SKM-1 (cell line): ENCODE data around the gene RAPGEF4.
A peak's percentile ranks its signal among the peaks of the same experiment; 100 is the strongest.
"Not testable (repeated sequence)": the region's sequence is repeated elsewhere in the genome, so short reads cannot be mapped to it uniquely, and the experiment has no call there.

Source experiments
- DNase-seq: peaks from one replicate; lab custom pipeline; 2025; ENCODE audit not compliant: unreplicated experiment; lab: John Stamatoyannopoulos, UW

The RAPGEF4 gene

GRCh38 chr2:173027181-173028128 lies 291.8 kb downstream of the RAPGEF4 start:
- peak; percentile 30 for DNase-seq

DNA sequence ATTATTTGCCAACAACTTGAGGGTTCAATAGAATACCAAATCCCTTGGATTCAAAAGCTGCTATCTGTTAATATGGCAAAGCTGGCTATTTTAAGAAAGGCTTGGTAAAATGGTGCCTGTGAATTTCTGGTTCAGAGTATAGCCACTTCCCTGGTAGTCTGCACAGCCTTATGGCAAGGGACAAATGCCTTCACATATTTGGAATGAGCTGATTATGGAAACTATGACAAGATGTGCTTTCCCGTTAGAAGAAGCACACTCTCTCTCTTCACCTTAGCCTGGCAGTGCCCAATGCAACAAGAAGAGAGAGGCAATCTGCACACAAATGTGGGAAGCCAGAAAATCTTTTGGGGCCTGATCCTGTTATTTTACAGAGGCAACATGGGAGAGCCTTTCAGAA lies 292.5 kb downstream of the RAPGEF4 start:
- no peak for DNase-seq

GRCh38 chr2:173028671-173029070 lies 293.0 kb downstream of the RAPGEF4 start:
- no peak for DNase-seq

- DNase-seq = no peak
Measured at GRCh38 chr2:173030561-173031490, 295.2 kb downstream of the RAPGEF4 start.

DNA sequence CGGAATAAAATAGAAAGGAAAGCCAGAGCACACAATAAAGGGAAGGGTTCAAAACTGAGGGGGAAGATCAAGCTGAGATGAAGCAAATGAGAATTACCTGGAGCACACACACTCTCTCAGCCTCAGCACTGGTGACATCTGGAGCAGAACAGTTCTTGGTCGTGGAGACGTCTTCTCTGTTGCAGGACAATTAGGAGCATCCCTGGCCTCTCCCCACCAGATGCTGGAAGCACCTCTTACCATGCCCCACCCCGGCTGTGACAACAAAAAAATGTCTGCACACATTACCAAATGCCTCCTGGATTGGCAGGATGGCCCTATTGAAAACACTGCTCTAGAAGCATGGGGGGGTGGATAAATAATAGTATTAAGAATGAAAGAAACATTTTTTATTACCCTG lies 296.4 kb downstream of the RAPGEF4 start:
- DNase-seq = no peak

DNA sequence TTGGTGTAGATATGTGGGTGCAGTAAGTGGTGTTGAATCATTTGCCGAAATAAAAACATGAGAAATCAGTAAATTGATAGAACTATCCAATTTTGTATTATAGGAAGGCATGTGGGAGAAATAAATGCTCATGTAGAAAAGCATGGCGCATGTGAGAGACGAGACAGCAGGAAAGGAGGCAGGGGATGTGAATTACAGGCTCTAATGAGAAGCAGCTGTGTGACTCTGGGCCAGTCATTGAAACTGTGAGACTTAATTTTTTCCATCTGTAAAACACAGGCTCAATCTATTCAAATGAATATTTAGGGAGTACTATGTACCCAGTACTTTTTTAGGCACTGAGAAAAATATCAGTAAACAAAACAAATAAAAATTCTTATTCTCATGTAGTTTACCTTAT lies 297.4 kb downstream of the RAPGEF4 start:
- DNase-seq = no peak

DNA sequence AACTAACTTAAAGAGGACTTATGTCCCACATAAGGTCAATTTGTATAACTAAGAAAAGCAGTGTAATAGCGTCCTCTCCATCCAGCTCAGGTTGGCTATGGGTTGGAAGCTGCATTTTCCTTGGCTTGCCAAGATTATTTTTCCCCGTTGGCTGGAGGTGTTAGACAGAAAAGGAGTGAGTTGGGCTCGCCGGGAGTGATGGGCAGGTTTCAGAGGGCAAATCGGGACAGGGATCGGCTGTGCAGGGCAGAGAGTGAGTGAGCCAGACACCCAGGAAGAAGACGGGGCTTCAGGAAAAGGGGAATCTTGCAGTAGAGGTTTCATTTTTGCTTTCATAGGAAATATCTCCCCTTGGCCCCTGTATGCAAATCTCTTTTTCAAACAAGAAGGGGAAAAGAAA lies 298.5 kb downstream of the RAPGEF4 start:
- no peak for DNase-seq

GRCh38 chr2:173037245-173038120 lies 301.8 kb downstream of the RAPGEF4 start:
- no peak for DNase-seq

- not testable (repeated sequence) for DNase-seq
Measured at GRCh38 chr2:173038257-173038656, 302.6 kb downstream of the RAPGEF4 start.

DNA sequence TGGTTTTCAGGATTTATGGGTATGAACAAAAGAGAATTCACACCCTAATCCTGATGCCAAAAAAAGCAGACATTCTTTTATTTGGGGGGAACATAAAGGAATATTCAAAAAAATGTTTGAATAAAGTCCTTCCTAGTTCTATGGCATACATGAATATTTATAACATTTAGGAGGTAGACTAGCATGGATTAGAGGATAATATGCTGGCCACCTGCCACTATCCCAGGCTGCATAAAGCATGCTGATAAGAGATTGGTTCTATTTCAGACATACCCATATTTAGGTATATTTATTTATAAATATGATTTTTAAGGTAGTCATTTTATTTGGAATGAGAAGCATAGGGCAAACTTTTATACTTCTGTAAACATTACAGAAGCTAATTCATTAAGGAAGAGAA lies 305.1 kb downstream of the RAPGEF4 start:
- DNase-seq = no peak

DNA sequence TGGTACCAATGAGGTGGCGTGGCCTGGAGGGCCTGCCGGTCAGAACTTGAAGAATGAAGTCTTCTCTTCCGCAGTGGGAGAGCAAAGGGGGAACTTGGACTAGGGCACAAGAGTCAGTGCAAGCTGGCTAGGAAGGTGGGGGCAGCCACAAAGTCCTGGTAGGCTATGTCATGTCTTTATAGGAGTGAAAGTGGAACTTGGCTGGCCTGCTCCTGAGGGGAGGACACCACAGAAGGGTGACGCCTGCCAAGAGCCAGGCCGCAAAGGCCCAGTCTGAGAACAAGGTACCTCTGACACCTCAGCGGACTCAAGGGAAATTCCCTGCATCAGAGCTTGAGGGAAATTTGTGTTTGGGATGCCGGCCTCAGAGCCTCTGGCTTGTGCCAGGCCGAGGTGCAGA lies 307.8 kb downstream of the RAPGEF4 start:
- DNase-seq = peak; percentile 11

GRCh38 chr2:173043897-173044519 lies 308.4 kb downstream of the RAPGEF4 start:
- DNase-seq = no peak

DNA sequence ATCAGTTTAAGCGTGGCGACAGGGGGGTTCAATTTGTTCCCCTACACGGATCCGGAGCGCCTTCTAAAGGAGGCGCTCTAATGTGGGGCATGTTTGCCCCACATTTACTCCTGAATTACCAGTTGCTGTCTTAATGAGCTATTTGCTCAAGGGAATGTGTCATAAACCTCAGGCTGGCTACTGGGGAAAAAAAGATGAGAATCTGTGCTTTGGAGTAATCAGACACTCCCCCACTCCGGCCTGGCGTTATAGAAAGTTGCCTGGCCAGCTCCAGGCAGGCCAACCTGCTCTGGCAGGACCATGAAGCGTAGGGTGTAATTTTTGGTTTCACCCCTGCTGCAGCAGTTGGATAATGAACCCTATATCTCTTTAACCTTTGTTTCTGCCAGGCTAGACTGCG lies 309.0 kb downstream of the RAPGEF4 start:
- no peak for DNase-seq

GRCh38 chr2:173045181-173045580 lies 309.5 kb downstream of the RAPGEF4 start:
- DNase-seq = no peak

DNA sequence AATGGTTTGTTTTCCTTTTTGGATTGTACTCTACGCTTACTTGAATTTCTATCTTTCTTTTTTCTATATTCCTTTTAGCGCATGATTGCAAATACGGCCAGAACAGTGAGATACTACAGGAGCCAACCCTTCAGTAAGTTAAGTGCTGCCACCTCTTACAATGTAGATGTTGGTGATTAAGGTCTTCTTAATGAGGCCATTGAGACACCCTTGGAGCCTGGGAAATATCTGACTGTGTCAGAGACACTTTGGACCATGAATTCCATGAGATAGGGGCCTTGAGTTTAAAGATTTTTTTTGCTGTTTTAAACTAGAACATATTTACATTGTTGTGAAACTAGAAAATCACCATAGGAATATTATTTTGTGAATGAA lies 312.9 kb downstream of the RAPGEF4 start:
- DNase-seq = no peak

DNA sequence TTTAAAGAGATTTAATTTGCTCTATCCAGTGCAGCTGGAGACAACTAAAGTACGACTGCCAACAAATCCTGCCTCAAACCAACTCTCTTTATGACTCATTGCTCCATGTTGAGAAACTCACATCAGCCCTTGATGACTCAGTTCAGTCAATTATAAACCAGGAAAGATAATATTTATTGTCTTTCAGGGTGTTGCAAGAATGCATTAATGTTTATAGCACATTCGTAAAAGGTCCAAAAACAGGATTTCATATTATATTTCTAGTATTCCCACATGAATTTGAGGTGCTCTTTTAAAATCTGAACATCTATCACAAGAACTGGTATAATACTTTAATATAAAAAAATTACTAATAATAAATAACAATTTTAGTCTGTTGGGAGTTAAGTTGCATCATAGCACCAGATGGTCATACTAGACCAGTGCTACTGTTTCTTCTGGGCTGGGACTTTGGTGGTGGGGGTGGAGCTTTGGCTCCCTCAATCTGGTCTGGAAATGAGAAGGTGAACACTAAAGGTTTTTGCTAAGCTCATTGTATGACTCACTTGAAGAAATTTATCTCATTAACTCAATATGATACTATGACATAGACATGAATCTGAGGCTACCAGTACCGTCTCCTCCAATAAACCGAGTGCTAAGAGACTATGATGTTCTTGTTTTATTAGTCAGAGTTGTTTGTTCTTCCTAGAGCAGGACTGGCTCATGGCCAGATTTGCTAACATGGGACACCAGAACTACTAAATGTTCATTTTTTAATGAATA lies 313.4 kb downstream of the RAPGEF4 start:
- peak; percentile 2 for DNase-seq

GRCh38 chr2:173049831-173050230 lies 314.2 kb downstream of the RAPGEF4 start:
- DNase-seq = no peak

DNA sequence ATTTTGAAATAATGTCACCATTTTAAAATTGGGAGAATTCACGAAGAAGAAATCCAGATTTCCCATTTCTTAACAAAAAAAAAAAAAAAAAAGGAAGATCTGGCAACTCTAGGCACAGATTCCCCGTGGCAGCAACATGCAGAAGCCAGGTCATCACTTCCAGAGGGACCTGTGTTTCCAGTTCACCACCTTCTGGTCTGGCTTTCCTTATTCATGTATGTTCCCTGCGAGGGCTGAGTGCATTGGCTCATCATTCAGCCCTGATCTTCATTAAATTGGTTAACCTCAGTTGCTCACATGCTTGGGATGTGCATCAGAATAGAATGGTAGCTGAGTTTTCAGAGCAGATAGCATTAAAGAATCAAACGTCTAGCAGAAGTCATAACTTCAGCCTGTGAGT lies 315.0 kb downstream of the RAPGEF4 start:
- no peak for DNase-seq

DNA sequence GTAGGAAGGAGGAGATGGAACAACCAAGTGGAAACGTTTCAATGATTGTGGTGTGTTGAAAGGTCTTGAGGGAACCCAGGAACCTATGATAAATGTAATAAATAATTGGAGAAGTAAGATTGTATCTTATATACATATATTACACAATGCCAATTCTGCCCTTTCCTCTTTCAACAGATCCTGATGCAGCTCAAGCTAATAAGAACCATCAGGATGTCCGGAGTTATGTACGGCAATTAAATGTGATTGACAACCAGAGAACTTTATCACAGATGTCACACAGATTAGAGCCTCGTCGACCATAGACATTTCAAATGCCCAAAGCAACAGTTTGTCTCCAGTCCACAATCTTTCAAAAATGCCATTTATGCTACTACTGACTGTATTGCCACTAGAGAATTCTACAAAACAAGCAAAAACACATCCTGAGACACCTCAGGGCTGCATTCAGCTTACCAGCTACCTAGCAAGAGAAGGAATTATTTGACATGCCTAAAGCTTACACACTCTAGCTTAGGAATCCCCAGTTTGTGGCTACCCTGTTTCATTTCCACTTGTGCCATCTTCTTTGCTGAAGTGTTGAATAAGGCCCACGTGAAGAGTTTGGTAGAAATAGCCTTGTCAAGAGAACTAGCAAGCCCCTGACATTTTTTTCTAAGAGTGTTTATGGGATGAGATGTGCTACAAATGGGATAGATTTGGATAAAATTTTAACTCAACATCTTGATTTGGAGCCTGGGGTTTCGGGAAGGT lies 316.0 kb downstream of the RAPGEF4 start:
- no peak for DNase-seq
